ENCODE data around the gene HPSE. TPM values are rescaled to one million over a fixed set of nuclear protein-coding genes. Genes with fewer than 3 reads are reported as not detected.

HPSE gene
- total RNA-seq, 2 donors from 2014 or later: 0.82 to 1.5 TPM

DNA sequence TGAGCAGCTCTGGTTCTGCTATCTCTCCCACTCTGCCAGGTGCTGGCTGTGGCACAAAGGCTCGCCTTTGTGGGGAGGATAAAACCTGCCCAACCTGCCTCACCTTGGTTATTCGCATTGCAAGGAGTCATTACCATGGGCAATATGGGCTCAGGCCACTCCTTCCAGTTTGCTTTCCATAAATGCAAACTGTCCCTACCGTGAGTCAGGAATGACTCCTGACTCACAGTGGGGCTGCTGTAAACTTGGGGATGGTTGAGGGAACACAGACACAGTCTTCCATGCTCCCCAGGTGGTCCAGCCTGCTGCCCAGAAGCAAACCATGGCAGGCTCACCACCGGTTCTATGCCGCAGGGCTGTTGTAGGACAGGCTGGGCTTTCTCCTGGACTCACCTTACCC, 86.2 kb downstream of the HPSE start:
- H3K9me3 ChIP-seq: no peaks in the 10 kb centered on the region
- no peaks in the 10 kb centered on the region for H3K4me1 ChIP-seq (replicated peaks)
- no peaks in the 10 kb centered on the region for H3K36me3 ChIP-seq
- DNase-seq (ENCODE audit: low spot score): no peak
- H3K27ac ChIP-seq: no peak overlapping the region
- no peaks in the 10 kb centered on the region for H3K27me3 ChIP-seq (replicated peaks; ENCODE audit: insufficient read depth)
- no peak overlapping the region for H3K4me3 ChIP-seq
- 71% methylated on average over 5 of the region's 5 CpGs for WGBS
- intact Hi-C loops (cut with DNase I): no loop called here
- TF ChIP-seq POLR2AphosphoS5 (IDR thresholded peaks at IDR 0.05): no peak
- TF ChIP-seq POLR2A (IDR thresholded peaks at IDR 0.05): no peak
- TF ChIP-seq CTCF (IDR thresholded peaks at IDR 0.05): no peak

DNA sequence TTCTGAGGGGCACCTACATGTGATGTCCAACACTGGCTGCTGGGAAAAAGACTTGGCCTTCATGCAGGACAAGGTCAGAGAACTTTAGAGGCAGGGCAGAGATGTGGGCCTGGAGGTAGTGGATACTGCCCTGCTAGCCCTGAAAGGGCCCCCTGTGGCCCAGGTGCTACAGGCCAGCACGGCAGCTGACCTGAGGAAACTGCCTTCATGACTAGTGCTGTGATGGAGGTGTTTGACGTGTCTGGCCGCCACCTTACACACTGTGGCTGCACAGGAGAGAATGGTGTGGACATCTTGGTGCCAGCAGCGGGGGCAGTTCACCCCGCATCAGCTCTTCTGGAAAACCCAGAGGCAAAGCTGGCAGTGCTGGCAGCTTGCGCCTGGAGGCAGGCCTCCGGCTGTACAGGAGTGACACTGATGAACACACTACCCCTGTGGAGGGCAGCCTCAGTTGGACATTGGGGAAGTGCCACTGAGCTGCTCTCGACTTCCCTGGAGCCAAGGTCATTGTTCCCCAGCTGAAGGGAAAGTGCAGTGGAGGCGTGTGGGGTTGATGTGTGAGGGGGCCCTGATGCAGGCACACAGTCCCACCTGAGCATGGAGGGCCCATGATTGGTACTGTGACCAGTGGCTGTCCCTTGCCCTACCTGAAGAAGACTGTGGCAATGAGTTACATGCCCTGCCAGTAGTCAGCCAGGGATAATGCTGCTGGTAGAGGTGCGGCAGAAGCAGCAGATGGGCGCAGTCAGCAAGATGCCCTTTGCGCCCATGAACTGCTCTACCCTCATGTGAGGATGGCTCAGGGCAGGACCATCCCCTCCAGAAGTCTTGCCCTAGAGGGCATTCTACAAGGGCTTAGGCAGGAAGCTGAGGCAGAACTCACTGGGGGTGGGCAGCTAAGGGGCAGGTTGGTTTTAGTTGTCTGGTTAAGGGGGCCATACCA, 87.0 kb downstream of the HPSE start:
- H3K27ac ChIP-seq: no peak overlapping the region
- no peak overlapping the region for H3K4me3 ChIP-seq
- H3K4me1 ChIP-seq (replicated peaks): no peaks in the 10 kb centered on the region
- TF ChIP-seq POLR2AphosphoS5 (IDR thresholded peaks at IDR 0.05) (no peak), POLR2A (IDR thresholded peaks at IDR 0.05) (no peak)
- H3K36me3 ChIP-seq: no peaks in the 10 kb centered on the region
- DNase-seq (ENCODE audit: low spot score): no peak
- 91% methylated on average over 11 of the region's 12 CpGs for WGBS
- intact Hi-C loops (cut with DNase I): no loop called here
- H3K27me3 ChIP-seq (replicated peaks; ENCODE audit: insufficient read depth): no peaks in the 10 kb centered on the region
- H3K9me3 ChIP-seq: no peaks in the 10 kb centered on the region

Small RNAs within 50 kb of the gene (small RNA-seq; reads per million reads assigned to genes)
- 0 reads per million in 2 donors for gene AC114781.5

Other genes starting within 250 kb of the HPSE start
- gene PLAC8, start 220.1 kb downstream of the HPSE start, total RNA-seq: 1 to 10 TPM; 2.6 to 3.9 TPM
- gene COQ2, start 50.0 kb downstream of the HPSE start, total RNA-seq: 10 to 100 TPM; 12.8 to 13.1 TPM
- 10 to 100 TPM; 15.5 to 20.9 TPM for gene HELQ, start 121.0 kb upstream of the HPSE start, total RNA-seq
- gene MRPS18C, start 121.2 kb upstream of the HPSE start, total RNA-seq: 10 to 100 TPM; 12.2 to 30.8 TPM
- gene ABRAXAS1, start 150.3 kb upstream of the HPSE start, total RNA-seq: 10 to 100 TPM; 11.6 to 13.1 TPM
- 1 to 10 TPM; 1.2 to 3.7 TPM for gene GPAT3, start 201.3 kb upstream of the HPSE start, total RNA-seq